ENCODE results near the gene FCGBP.
"Not testable (repeated sequence)": the region's sequence is repeated elsewhere in the genome, so short reads cannot be mapped to it uniquely, and the experiment has no call there.

The FCGBP gene

GRCh38 chr19:39916851-39917396, 17.5 kb downstream of the FCGBP start:
- DNase-seq = no peak

- no peak for DNase-seq
Observed at GRCh38 chr19:39916236-39916635, 18.2 kb downstream of the FCGBP start.

GRCh38 chr19:39915848-39916215, 18.6 kb downstream of the FCGBP start:
- no peak for DNase-seq

GRCh38 chr19:39915101-39915847, 19.2 kb downstream of the FCGBP start:
- no peak for DNase-seq

GRCh38 chr19:39913682-39914333, 20.6 kb downstream of the FCGBP start:
- no peak for DNase-seq

- no peak for DNase-seq
Observed at GRCh38 chr19:39908803-39909202, 25.6 kb downstream of the FCGBP start.

GRCh38 chr19:39906820-39907611, 27.4 kb downstream of the FCGBP start:
- DNase-seq = no peak

- DNase-seq = no peak
Observed at GRCh38 chr19:39906283-39906682, 28.2 kb downstream of the FCGBP start.

GRCh38 chr19:39903486-39904091, 30.8 kb downstream of the FCGBP start:
- DNase-seq = not testable (repeated sequence)

GRCh38 chr19:39902326-39902725, 32.1 kb downstream of the FCGBP start:
- not testable (repeated sequence) for DNase-seq

- DNase-seq = not testable (repeated sequence)
Observed at GRCh38 chr19:39901681-39902080, 32.8 kb downstream of the FCGBP start.

GRCh38 chr19:39898858-39899257, 35.6 kb downstream of the FCGBP start:
- not testable (repeated sequence) for DNase-seq

GRCh38 chr19:39897511-39898245, 36.8 kb downstream of the FCGBP start:
- peak; percentile 61 to 72 for DNase-seq

GRCh38 chr19:39895096-39895495, 39.3 kb downstream of the FCGBP start:
- not testable (repeated sequence) for DNase-seq

- DNase-seq = not testable (repeated sequence)
Observed at GRCh38 chr19:39894236-39894606, 40.2 kb downstream of the FCGBP start.

GRCh38 chr19:39893366-39894235, 40.8 kb downstream of the FCGBP start:
- not testable (repeated sequence) for DNase-seq

- not testable (repeated sequence) for DNase-seq
Observed at GRCh38 chr19:39892506-39892902, 41.9 kb downstream of the FCGBP start.

GRCh38 chr19:39891660-39892505, 42.6 kb downstream of the FCGBP start:
- DNase-seq = peak in 1 of 2 donors; percentile 2

- no peak for DNase-seq
Observed at GRCh38 chr19:39890755-39891551, 43.5 kb downstream of the FCGBP start.

Measured in inflammatory macrophage (primary cell).